IPS-11a (cell line): ENCODE results near the gene TNNT1.

ENCODE experiments used
- H3K4me3 ChIP-seq: one replicate; pipeline ENCODE4 v1.5.1; 2013; ENCODE audit warnings: low read depth, low read length, control low read depth

The TNNT1 gene

GRCh38 chr19:55092423-55093318 is 56.3 kb downstream of the TNNT1 start:
- peak overlapping the region; percentile 38 for H3K4me3 ChIP-seq

GRCh38 chr19:55091955-55092354 is 57.1 kb downstream of the TNNT1 start:
- peak overlapping the region; percentile 38 for H3K4me3 ChIP-seq

DNA sequence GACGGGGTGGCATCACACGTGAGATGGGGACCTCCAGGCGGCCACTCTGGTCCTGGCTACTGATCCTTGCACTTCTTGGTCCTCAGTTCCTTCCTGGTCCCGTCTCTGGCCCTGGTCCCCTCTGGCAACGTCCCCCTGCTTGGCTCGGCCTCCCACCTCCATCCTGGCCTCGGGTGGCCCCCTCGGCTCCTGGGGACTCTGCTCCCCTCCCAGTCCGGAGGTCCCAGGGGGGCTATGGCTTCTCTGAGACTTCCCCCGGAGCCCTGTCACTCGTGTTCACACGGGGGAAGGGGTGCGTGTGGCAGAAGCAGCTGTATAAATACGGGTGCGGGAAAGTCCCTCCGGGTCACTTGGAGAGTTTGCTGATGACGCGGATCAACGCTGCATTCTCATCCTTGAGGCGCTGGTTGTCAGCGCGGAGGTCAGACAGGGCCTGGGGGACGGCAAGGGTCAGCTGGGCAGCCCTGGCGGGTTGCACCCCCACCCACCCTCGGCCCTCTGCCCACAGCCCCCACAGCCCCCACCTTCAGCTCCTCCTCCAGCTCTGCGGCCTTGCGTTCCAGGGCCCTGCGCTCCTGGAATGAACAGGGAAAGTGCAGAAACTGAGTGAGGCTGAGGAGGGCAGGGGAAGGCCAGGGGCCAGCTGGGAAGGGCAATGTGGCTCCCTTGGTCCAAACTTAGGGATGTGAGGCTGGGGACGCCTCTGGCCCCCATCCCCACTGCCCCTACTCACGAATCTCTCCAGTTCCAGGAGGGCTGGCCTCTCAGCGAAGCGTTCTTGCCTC is 57.7 kb downstream of the TNNT1 start:
- no peak overlapping the region for H3K4me3 ChIP-seq

DNA sequence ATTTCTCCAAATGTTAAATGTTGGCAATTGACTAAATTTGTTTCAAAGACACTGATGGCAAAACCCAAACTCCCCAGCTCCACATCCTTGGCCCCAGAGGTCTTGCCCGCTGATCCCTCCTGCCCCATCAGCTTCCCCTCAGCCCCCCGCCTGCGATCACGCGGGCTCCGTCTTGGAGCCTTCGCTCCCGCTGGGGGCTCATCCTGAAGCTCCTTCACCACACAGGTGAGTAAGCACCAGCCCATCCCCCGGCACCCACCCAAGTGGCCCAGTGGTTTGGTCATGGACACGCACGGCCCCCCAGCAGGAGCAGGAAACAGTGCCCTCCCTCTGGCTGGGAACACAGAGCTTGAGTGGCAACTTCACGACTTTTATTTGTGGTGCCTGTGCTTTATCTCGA is 58.4 kb downstream of the TNNT1 start:
- no peak overlapping the region for H3K4me3 ChIP-seq

GRCh38 chr19:55089342-55089944 is 59.6 kb downstream of the TNNT1 start:
- H3K4me3 ChIP-seq, result no peak overlapping the region

- H3K4me3 ChIP-seq, result no peak overlapping the region
These were observed 60.3 kb downstream of the TNNT1 start for GRCh38 chr19:55088543-55089341.

DNA sequence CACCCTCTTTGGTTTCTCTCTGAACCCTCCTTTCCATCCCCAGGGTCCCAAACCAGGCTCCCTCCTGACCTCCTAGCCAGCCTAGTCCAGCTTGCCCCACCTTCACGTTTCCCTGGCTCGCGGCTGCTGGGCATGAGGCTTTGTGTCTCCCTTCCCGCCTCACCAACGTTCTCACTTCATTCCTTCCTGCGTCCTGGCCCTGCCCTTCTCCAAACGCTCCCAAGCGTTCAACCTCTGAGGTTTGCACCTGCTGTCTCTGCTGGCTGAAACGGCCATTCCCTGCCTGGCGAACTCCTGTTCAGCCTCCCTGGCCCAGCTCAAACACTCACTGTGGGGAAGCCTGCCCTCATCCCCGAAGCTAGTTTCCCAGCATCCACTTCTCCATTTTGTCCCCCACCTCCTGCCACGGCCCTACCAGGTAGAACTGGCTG is 61.0 kb downstream of the TNNT1 start:
- no peak overlapping the region for H3K4me3 ChIP-seq

- H3K4me3 ChIP-seq, result peak overlapping the region; percentile 22
These were observed 61.5 kb downstream of the TNNT1 start for GRCh38 chr19:55087542-55087901.

GRCh38 chr19:55086730-55087541 is 62.1 kb downstream of the TNNT1 start:
- H3K4me3 ChIP-seq, result peak overlapping the region; percentile 22

GRCh38 chr19:55085923-55086715 is 62.9 kb downstream of the TNNT1 start:
- peak overlapping the region; percentile 22 for H3K4me3 ChIP-seq

DNA sequence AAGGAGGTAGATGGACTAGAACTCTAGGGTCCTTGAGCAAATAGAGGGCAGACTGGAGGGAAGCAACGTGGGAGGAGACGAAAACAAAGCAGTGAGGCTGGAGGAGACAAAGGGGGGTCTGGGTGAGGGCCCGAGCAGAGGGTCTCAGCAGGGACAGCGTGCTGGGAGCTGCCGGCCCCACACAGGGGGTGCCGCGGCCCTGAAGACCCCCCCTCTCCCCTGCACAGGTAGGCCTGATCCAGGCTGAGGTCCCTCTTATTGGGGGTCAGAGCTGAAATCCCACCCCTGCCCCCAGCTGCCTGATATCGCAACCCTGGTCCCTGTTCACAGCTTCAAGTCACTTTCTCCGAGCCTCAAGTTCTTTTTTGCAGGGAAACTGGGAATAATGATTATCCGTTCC is 64.6 kb downstream of the TNNT1 start:
- H3K4me3 ChIP-seq, result no peak overlapping the region

GRCh38 chr19:55083004-55083850 is 65.8 kb downstream of the TNNT1 start:
- no peak overlapping the region for H3K4me3 ChIP-seq
